Activated CD4-positive, alpha-beta T cell treated with anti-CD3 and anti-CD28 coated beads for 24 hours (primary cell): ENCODE results near the gene CD164L2.
A peak's percentile ranks its signal among the peaks of the same experiment; 100 is the strongest.

Experiments used
- DNase-seq, 2 donors: peaks; one replicate each; pipeline ENCODE4 v3.0.0-alpha.2; 2020; ENCODE audit warnings: low read depth in 2 of 2

CD164L2 gene

DNA sequence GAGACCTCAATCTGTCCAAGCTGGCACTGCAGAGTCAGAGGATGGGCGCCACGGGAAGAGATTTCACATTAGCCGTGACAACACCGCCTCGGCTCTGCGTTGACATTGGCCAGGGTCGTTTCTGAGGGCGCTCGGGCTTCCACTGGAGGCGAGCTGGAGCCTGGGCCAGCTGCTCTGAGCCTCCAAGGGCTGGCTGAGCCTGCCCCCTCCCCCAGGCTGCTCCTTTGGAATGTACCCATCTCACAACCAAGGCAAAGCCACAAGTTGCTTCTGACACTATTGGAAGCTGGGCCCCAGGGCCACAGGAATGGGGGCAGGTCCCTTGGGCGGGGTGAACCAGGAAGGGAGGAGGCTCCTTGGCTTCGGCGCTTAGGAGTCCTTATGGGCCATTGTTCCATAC is 21.9 kb upstream of the CD164L2 start:
- no peak for DNase-seq

- DNase-seq, result no peak
Measured at GRCh38 chr1:27403931-27404330, 20.8 kb upstream of the CD164L2 start.

GRCh38 chr1:27403065-27403726 is 20.1 kb upstream of the CD164L2 start:
- DNase-seq, result no peak

DNA sequence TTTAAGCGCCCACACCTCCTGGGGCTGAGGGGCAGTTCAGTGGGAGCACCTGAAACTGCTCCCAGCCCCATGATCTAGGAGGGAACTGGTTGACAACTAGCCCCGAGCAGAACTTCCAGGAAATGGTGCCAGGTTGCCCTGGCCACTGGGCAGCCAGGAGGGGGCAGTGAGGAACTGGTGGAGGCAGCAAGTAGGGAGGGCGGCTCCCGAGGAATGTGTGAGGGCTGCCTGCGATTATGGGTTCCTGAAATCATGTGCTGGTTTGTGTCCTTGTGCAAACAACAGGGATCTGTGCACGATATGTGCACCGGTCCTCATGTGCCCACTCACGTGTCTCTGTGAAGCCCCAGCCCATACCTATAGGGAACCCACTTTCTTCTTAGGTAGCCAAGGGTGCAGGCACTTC is 19.2 kb upstream of the CD164L2 start:
- no peak for DNase-seq

GRCh38 chr1:27400963-27401341 is 17.8 kb upstream of the CD164L2 start:
- DNase-seq, result no peak

DNA sequence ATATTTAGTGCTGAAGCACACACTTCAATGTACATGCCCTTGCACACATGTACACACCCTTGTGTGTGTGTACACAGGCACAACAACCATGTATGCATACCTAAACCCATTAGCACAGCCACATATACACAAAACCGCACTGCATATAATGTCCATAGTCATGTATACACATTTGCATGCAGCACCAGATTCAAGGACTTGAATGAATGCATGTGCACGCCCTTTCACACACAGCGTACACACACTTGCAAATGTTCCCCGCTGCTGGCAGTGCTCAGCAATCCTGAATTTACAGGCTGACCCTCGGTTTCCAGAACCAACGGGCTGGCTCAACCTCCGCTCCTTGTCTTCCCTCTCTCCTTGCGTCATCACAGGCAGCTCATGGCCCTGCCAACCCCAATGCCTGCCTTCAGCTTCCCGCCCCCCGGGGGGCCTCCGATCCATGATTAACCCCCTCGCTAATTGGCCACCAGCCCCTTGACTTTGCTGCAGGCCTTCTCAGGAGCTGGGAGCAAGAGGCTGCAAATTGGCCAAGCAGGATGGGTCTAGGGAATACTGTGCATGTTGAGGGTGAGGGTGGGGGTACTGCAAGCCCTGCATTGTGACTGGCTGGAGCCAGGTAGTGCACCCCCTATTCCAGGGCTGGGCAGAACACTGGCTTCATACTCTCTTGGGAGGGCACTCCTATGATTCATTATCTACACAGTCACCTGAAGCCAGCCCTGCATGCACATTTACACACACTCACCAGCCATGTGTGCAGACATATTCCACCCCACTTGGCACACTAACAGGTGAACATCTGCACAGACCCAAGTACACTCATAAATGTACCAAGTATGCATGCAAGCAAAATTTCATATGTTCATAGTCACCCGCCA is 17.2 kb upstream of the CD164L2 start:
- no peak for DNase-seq

DNA sequence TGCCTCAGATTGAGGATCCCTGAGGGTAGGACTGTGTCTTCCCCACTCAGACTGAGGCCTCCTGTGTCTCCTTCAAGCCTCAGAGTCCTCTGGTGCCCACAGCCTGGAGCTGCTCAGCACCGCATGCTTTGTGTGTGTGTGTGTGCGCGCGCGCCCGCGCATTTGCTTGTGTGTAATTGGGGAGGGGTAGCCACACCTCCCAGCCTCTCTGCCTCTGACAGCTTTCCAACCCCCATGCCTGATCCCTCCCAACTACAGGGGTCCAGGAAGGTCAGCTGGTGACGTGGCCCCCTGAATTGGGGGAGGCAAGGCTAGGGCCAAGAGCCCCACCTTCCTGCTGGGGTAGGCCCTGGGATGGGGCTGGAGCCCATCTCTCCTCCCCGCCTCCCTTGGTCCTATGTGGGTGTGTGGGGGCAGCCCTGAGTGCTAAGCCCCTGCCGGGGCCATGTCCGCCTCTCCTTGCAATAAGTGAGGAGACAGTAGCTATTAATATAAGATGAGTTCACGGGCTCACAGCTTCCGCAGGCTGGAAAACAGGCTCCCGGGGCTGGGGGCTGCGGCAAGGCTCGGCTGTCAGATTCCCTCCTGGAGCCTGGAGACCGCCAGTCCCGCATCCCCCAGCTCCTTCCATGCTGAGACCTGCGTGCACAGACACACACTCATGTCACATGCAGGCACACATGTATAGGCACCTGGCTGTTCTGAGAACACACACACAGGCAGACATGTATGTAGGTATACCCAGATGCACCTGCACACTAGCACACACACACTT is 16.3 kb upstream of the CD164L2 start:
- no peak for DNase-seq

DNA sequence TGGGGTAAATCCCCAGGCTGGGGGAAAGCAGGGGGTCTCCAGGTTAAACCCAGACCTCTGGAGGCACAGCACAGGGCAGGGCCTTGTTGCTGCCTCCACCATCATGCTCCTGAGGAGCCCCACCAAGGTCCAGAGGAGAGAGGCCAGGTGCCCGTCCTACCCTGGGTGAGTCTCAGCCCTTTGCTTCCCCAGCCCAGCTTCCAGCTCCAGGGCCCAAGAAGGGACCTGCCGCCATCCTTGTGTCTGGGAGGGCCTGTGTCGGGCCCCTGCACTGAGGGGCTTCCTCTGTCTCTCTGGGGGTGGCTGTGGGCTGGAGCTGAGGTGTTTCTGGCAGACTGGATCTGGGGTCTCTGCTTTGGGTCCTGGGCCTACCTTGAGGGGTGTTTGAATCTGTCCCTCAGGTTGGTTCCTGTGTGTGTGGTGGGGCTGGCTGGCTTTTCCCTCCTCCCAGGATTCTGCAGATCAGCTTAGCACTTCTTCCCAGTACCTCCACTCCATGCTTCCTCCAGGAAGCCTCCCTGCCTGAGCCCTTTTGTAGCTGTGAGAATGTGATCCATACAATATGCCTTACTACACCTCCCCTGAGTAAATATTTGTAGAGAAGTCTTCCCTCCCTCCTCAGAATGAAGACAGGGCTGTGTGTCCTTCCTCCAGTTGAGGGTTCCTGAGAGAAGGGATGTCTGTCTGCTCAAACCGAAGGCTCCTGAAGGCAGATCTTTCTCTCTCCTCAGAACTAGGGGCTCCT is 15.4 kb upstream of the CD164L2 start:
- no peak for DNase-seq

DNA sequence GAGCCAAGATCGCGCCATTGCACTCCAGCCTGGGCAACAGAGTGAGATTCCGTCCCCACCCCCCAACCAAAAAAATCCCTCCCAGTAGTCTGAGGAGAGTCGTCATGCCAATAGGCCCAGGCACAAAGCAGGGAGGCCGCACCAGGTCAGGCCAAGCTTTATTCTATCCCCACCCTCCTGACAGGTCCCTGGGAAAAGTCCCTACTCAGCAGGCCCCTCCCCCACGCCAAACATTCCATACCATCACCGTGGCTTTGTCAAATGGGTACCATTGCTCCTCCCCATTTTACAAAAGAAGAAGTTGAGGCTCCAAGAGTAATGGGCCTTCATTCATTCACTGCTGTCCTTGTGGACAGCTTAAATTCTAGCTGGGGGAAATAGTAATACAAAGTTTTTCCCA is 14.6 kb upstream of the CD164L2 start:
- no peak for DNase-seq

- no peak for DNase-seq
Measured at GRCh38 chr1:27397110-27397509, 14.0 kb upstream of the CD164L2 start.

DNA sequence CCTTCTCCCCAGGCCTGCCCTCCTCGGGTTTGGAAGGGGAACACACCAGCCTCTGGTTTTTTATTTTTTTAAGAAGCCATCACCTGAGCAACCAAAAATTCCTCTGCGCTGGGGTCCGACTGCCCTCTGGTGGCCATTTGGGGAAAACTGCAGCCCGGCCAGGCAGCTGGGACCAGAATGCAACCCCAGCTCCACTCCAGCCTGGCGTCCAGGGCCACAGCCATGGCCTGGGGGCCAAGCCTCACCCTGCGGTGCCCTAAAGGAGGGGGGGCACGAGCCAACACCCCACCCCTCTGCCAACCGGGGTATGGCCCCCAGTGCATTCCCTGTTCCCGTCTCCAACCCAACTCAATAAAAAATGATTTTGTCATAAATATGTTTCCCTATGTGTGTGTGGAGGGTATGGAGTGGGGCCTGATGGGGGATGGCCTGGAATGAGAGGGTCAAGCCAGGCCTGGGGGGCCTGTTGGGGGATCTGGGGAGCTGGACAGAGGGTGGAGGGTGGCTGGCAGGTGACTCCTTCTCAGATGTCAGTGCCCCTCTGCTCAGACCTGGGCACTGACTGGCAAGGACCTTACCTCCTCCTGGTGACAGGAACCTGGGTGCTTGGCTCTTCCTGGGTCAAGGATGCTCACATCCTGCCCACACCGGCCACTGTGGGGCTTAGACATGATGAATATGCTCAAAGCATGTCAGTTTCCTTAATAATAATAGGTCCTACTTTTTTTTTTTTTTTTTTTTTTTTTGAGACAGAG is 12.5 kb upstream of the CD164L2 start:
- peak; percentile 65 to 68 for DNase-seq

DNA sequence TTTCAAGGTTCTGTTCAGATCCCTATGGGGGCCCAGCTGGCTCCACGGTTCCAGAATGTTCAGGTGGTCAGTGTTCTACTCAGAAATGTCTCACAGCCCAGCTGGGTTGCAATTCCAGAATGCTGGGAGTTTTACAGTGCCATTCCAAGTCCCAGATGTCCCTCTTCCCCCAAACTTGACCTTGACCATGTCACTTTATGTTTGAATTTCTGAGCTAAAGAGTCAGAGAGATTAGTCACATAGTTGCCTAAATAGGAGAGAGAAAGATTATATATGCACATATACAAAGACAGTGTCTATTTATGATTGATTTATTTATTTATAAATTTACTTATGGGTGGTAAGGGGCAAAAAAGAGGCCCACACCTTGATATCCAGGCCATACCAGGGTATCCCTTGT is 11.8 kb upstream of the CD164L2 start:
- DNase-seq, result no peak

DNA sequence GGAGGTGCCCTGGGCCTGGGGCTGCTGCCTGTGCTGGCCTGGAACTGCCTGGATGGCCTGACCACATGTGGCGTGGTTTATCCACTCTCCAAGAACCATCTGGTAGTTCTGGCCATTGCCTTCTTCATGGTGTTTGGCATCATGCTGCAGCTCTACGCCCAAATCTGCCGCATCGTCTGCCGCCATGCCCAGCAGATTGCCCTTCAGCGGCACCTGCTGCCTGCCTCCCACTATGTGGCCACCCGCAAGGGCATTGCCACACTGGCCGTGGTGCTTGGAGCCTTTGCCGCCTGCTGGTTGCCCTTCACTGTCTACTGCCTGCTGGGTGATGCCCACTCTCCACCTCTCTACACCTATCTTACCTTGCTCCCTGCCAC is 11.1 kb upstream of the CD164L2 start:
- DNase-seq, result no peak

DNA sequence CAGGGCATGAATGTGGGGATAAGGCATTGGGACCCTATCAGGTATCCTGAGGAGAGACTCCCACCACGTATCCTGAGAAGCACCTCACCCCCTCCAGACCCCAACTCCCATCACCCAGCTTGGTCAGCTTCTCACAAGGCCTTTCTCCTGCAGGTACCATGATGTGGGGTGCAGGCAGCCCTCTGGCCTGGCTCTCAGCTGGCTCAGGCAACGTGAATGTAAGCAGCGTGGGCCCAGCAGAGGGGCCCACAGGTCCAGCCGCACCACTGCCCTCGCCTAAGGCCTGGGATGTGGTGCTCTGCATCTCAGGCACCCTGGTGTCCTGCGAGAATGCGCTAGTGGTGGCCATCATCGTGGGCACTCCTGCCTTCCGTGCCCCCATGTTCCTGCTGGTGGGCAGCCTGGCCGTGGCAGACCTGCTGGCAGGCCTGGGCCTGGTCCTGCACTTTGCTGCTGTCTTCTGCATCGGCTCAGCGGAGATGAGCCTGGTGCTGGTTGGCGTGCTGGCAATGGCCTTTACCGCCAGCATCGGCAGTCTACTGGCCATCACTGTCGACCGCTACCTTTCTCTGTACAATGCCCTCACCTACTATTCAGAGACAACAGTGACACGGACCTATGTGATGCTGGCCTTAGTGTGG is 10.6 kb upstream of the CD164L2 start:
- DNase-seq, result no peak

- DNase-seq, result no peak
Measured at GRCh38 chr1:27392778-27393635, 9.9 kb upstream of the CD164L2 start.

DNA sequence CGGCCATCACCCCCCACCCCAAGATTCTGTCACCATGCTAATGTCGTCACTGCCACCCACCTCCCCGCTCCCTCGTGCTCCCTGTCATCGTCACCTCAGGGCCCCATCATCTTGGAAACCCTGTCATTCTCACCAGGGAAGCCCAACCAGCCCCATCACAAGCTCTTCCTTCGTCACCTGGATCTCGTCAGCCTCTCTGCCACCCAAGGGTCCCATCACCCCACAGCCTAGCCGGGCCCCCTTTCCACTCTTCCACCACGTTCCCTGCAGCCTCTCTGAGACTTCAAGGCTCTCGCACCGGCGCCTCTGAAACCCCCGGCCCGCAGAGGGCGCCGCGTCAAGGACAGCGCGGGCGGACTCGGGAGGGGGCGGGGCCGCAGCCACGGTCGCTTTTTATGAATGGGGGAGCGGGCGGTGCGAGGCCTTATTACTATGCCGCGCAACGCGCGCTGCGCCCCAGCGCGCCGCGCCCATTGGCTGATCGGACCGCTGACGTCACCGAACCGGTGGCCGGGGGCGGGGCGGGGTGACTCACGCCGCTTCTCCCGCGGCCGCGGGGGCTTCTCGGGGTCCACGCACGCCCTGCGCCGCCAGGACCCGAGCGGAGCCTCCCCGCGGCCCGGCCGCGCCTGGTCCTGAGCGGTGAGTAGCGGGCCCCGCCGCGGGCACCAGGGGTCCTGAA is 9.1 kb upstream of the CD164L2 start, which contains the start of gene GPR3:
Gene GPR3, plus strand, starts transcription at position 527 of the 682 bp plus-strand sequence. CDS start 1,177 bp downstream, outside the sequence.
- peak; percentile 93 to 95 for DNase-seq

- no peak for DNase-seq
Measured at GRCh38 chr1:27391511-27392095, 8.5 kb upstream of the CD164L2 start.

GRCh38 chr1:27388337-27389005 is 5.3 kb upstream of the CD164L2 start:
- peak; percentile 67 to 71 for DNase-seq
